ENCODE data around the gene GABRA5. TPM values are rescaled to one million over a fixed set of nuclear protein-coding genes. Genes with fewer than 3 reads are reported as not detected.

Gene GABRA5
- 0.09 and 0.14 TPM in 2 replicates for total RNA-seq

GRCh38 chr15:26866298-26867199 lies at the start of gene GABRA5:
GABRA5 (plus strand) TSS chr15:26867062; CDS start chr15:26869249, 2,187 bp downstream.

GRCh38 chr15:26970712-26971210 lies 103.9 kb downstream of the GABRA5 start, which contains the start of gene GABRG3:
GABRG3 (plus strand) TSS chr15:26971181.

Other genes starting within 250 kb of the GABRA5 start
- gene GABRB3, start 94.0 kb upstream of the GABRA5 start, total RNA-seq: 0.71 and 1.6 TPM in 2 replicates
- not detected in 2 replicates for gene GABRG3, start 104.1 kb downstream of the GABRA5 start, total RNA-seq